Esophagus squamous epithelium (tissue), 4 donors: ENCODE results near the gene FOXK1.

Experiments
- POLR2A ChIP-seq, 4 donors: fragments of 450-650 bp; IDR thresholded peaks; one replicate each; pipeline ENCODE4 v1.6.1; 2017; ENCODE audit warnings: antibody characterized with exemption in 4 of 4, mild to moderate bottlenecking in 4 of 4, moderate library complexity in 3 of 4
- TF ChIP-seq, protein P1 (sequence below), 6 experiments: fragments of 450-650 bp in 4 of 6; fragments of 200-600 bp in 2 of 6; sonication (generic) in 2 of 6; IDR thresholded peaks; one replicate each; pipeline ENCODE4 v1.5.1; 2016 to 2019; ENCODE audit warnings: antibody characterized with exemption in 6 of 6, mild to moderate bottlenecking in 4 of 6, moderate library complexity in 4 of 6

- TF ChIP-seq, protein P1, sequence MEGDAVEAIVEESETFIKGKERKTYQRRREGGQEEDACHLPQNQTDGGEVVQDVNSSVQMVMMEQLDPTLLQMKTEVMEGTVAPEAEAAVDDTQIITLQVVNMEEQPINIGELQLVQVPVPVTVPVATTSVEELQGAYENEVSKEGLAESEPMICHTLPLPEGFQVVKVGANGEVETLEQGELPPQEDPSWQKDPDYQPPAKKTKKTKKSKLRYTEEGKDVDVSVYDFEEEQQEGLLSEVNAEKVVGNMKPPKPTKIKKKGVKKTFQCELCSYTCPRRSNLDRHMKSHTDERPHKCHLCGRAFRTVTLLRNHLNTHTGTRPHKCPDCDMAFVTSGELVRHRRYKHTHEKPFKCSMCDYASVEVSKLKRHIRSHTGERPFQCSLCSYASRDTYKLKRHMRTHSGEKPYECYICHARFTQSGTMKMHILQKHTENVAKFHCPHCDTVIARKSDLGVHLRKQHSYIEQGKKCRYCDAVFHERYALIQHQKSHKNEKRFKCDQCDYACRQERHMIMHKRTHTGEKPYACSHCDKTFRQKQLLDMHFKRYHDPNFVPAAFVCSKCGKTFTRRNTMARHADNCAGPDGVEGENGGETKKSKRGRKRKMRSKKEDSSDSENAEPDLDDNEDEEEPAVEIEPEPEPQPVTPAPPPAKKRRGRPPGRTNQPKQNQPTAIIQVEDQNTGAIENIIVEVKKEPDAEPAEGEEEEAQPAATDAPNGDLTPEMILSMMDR (IDR thresholded peaks at IDR 0.05): no peak
- TF ChIP-seq POLR2A (IDR thresholded peaks at IDR 0.05): no peak
Observed at GRCh38 chr7:4768597-4769569, 86.8 kb downstream of the FOXK1 start.
